Testis (tissue), 2 donors: ENCODE results near the gene MACROD2.

Experiments used
- POLR2A ChIP-seq: fragments of 450-650 bp; IDR thresholded peaks from one replicate; pipeline ENCODE4 v1.6.1; 2017; ENCODE audit warnings: antibody characterized with exemption, mild to moderate bottlenecking, moderate library complexity
- TF ChIP-seq, protein P1 (sequence below), 3 experiments: fragments of 450-650 bp in 2 of 3; fragments of 200-600 bp in 1 of 3; sonication (generic) in 1 of 3; IDR thresholded peaks; one replicate each; pipeline ENCODE4 v1.5.1; 2016 to 2019; ENCODE audit warnings: antibody characterized with exemption in 3 of 3, mild to moderate bottlenecking in 2 of 3, moderate library complexity in 1 of 3

DNA sequence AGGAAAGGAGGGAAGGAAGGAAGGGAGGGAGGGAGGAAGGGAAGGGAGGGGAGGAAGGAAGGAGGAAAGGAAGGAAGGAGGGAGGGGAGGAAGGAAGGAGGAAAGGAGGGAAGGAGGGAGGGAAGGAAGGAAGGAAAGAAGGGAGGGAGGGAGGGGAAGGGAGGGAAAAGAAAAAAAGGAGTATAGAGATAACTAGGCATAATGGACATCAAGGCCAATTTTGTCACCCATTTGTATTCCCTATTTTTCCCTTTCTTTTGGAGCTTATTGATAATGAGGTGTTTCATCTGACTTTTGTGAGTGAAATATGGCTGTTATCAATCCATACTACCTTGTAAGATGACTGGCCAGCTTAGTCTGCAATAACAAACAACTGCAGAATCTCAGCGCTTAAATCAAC is 624.1 kb downstream of the MACROD2 start:
- no peak for TF ChIP-seq POLR2A
- TF ChIP-seq, protein P1, sequence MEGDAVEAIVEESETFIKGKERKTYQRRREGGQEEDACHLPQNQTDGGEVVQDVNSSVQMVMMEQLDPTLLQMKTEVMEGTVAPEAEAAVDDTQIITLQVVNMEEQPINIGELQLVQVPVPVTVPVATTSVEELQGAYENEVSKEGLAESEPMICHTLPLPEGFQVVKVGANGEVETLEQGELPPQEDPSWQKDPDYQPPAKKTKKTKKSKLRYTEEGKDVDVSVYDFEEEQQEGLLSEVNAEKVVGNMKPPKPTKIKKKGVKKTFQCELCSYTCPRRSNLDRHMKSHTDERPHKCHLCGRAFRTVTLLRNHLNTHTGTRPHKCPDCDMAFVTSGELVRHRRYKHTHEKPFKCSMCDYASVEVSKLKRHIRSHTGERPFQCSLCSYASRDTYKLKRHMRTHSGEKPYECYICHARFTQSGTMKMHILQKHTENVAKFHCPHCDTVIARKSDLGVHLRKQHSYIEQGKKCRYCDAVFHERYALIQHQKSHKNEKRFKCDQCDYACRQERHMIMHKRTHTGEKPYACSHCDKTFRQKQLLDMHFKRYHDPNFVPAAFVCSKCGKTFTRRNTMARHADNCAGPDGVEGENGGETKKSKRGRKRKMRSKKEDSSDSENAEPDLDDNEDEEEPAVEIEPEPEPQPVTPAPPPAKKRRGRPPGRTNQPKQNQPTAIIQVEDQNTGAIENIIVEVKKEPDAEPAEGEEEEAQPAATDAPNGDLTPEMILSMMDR (IDR thresholded peaks at IDR 0.05): no peak
